ENCODE data around the gene CPLX1.

The CPLX1 gene

DNA sequence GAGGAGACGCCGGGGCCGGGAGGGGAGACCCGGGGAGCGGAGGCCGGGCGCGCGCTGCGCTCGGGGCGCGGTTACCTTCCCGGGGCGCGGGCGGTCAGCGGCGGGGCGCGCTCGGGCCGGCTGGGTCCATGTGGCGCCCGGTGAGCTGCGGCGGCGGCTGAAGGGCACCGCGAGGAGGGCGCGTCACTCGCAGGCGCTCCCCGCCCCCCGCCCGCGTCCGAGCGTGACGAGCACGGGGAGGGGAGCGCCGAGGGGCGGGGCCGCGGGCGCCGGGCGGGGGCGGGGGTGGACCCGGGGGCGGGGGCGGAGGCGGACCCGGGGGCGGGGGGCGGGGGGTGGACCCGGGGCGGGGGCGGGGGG lies at the start of gene CPLX1:
TSS of gene CPLX1 (minus strand) at position 159 of the 360 bp plus-strand sequence. CDS start 1,607 bp downstream, outside the sequence.
- no peak for DNase-seq

DNA sequence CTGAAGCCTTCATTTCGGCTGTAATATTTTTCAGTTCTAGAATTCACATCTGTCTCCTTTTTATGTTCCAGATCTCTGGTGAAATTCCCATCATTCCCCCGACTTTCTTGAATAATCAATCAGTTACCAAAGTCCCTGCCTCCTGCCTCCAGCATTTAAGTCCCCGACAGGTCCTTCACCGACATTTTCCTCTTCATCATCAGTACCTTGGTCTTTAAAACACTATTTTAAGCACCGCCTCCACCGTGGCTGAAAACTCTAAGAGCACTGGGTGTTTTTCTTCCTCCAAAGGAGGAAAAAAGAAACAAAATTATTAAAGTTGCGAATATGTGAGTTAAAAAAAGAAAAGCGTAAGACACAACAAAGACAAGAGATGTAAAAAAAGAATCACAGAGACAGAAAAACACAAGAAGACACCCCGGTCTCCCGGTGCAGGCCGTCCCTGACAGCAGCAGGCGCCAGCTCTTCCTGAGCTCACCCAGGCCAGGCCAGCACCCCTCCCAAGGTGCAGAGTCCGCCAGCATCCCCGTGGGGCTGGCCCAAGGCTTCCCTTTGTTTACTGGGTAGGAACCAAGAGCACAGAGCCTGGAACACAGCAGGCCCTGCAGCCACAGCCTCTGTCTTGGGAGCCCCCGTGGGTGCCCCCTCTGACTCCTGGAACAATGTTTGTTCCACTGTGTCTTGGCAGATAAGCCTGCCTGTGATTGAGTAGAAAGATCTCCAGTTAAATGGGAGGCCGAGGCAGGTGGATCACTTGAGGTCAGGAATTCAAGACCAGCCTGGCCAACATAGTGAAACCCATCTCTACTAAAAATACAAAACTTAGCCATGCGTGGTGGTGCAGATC lies 49.3 kb upstream of the CPLX1 start:
- no peak for DNase-seq

DNA sequence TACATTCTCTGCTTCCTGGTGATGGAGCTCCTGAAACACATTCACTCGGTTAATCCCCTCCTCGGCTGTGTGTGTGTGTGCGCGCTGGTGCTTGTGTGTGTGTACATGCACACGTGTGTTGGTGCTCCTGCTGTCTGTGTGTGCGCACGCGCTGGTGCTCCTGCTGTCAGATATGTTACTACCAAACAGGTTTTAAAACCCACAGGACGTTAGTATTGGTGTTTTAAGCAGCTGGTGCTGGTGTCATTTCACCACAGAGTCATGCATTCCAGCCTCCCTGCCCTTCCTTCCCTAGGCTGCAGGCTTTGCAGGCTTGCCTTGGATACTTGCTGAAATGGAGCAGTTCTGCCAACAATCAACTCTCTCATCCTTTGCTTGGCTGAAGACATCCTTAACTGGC lies 48.1 kb upstream of the CPLX1 start:
- DNase-seq: no peak

DNA sequence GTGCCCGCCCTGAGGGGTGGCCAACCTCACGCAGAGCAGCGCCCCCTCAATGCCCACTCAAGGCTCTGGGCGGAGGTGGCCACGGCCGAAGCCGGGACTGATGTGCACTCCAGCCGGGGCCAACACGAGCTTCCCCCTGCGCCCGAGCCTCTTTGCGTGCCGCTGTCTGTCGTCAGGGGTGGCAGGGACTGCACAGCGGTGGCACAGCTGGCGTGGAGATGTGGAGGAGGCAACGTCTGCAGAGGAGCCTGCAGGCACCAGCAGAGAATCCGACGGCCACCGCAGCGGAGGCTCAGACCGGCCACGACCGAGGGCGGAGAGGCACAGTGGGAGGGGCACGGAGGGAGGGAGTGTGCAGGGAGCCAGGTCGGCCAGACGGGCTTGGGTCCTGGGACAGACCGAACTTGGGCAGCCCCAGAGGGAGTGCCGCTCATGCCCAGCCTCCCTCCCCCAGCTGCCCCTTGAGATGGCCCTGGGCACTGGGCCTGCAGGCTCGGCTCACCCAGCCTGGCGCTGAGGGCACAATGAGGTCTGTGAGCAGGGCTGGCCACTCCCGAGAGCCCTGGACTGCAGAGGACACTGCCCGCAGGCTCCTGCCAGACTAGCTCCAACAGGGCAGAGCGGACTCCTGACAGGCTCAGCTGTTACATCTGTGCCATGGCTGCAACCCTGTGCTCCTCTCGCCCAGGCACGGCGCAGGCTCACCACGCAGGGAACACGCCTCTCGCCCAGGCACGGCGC lies 46.5 kb upstream of the CPLX1 start:
- no peak for DNase-seq

DNA sequence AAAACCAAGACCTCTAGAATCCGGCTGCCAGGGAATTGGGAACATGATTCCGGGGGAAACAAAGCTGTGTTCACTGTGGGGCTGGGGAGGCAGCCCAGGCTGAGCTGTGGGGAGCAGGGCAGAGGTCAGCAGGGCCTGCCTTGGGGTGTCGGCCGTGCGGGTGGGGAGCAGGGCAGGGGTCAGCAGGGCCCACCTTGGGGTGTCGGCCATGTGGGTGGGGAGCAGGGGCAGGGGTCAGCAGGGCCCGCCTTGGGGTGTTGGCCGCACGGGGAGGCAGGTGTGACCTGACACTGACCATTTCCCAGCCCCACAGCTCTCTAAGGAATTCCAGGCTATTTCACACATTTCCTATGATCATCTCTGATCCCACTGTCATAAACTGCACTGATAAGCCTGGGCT lies 45.6 kb upstream of the CPLX1 start:
- no peak for DNase-seq

DNA sequence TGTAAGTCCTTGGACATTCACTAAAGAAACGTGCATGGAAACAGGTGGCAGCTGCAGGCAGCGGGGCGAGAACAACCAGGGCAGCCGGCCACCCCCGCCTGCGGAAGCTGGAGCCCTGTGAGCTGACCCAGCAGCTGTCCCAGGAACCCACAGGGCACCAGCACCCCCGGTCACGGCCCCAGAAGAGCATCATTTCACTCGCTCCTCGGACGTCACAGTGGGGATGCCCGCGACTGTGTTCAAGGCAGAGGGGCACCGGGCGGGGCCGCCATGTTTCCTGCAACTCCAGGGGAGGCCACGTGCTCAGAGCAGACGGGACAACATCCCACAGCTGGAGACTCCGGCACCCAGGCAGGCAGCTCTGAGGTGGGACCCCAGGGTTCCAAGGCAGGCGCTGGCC lies 45.0 kb upstream of the CPLX1 start:
- no peak for DNase-seq

DNA sequence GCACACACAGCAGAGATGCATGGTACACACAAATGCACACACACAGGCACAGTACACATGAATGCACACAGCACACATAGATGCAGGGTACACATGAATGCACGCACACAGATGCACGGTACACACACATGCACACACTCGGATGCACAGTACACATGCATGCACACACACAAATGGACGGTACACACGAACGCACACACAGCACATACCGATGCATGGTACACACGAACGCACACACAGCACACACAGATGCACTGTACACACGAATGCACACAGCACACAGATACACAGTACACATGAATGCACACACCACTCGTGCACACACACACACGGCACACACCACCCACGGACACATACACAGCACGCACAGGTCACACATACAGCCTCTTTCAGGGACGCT lies 43.8 kb upstream of the CPLX1 start:
- DNase-seq: no peak

DNA sequence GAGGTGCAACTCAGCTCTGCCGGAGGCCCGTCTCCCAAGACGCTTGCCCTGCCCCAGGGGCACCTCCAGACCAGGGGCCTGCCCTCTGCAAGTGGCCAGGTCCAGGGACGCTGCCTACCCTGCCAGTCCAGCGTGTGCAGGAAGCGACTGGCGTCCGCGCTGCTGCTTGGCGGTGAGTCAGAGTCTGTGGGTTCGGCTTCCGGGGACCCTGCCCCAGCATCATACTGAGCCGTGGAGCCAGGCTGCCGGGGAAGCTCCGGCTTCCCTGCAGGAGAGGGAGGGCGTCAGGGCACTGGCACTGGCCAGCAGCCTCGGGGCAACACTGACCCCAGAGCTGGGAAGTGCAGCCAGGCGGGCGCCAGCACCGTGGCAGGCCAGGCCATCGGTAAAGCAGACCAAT lies 42.5 kb upstream of the CPLX1 start:
- DNase-seq: no peak

DNA sequence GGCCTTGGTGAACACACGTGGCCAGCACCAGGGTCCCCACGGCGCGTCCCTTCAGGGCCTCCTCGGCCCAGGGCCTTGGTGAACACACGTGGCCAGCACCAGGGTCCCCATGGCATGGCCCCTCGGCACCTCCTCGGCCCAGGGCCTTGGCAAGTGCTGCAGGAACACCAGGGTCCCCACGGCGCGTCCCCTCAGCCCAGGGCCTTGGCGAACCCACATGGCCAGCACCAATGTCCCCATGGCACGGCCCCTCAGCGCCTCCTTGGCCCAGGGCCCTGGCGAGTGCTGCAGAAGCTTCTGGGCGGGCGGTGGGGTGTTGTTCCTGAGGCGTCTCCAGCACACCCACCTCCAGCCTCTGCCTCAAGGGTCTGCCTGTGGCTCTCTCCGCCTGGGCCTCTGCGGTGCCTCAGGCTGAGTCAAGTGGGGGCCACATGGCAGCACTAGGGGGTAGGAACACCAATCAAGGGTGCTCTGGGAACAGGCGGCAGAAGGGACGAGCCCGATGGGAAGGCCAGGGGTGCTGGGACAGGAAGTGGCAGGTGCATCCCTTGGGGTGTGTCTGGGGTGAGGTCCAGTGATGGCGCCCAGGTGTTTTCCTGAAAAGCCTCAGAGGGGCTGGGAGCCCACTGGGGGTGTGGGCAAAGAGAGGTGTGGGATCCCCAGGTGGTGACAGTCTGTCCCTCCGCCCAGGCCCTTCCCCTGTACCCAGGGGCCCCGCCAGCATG lies 41.8 kb upstream of the CPLX1 start:
- no peak for DNase-seq

DNA sequence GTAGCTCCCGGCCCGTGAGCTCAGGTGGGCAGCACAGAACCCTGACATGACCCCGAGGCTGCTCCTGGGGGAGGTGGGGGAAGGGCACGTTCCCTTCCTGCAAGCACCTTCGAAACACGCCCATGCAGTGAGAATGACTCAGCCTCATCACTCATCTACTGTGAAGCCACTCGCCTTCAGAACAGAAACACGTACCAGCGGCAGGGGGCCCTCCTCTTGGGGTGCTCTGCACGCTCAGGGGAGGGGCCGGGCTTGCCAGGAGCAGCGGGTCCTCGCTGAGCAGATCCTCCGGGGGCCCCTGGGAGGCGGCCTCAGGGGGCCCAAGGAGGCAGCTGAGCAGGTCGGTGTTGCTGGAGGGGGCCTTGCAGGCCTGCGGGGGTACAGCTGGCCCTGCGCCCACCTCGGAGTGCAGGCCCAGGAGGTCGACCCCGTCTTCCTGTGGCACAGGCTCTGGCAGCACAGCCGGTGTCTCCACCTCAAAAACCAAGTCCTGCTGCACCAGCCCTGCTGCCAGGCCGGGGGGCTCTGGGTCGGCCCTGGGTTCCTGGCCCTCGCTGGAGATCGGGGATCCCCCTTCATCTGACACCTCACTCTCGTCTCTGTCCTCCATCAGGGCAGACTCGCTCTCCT lies 40.9 kb upstream of the CPLX1 start:
- DNase-seq: no peak

DNA sequence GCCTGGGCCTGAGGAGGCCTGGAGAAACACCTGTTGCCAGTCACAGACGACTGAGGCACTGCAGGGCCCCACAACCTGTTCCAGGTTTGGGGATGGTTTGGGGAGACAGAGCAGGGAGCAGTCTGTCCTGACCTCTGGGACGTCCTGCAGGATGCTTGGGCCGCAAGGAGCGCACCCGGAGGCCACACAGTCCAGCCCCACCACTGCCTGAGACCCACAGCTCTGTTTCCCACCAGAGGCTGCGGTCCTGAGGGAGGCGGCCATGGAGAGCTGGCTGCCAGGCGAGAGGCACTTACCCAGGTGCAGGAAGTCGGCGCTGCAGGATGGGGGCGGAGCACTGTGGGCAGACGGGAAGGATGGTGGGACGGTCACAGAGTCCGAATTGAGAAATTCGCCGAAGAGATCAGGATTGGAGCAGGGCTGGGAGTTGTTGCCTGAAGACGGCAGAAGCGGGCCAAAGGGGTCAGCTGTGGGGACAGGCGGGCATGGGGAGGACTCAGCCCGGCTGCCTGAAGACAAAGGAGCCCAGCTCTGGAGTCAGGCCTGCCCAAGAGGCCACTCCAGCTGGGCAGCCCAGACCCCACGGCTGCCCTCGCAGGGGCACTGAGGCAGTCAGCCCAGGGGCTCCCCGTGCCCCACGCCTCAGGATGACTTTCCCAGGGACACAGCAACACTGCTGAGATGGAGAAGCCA lies 40.3 kb upstream of the CPLX1 start:
- DNase-seq: no peak

DNA sequence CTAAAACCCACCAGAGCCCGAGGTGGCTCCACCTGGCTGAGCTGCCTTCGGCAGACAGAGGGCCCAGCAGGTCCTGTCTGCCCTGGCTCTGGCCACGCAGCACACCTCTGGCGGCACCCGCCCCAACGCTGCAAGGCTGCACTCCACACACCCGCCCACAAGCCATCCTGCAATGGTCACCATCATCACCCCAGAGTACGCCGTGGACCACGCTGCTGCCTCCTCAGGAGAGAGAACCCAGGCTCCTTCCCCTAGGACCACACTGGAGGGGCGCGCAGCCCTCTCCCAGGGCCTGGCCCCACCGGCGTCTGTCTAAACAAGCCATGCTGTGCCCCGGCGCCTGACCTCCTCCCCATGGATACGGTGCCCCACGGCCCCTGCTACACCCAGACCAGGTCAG lies 39.6 kb upstream of the CPLX1 start:
- no peak for DNase-seq

DNA sequence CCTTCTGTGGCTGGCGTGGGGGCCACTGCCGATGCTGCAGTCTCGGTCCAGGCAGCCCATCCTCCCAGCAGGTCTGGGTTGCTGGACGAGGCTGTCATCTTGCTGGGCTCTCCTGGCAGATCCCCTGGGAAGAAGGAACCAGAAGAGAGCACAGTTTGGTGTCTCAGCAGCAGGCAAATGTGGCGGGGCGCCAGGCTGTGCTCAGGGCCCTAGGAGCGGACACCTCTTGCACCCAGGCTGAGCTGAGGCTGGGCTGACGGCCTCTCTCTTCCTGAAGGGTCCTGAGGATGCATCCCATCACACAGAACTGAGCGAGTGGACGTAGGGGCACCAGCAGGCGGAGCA lies 39.2 kb upstream of the CPLX1 start:
- DNase-seq: no peak

DNA sequence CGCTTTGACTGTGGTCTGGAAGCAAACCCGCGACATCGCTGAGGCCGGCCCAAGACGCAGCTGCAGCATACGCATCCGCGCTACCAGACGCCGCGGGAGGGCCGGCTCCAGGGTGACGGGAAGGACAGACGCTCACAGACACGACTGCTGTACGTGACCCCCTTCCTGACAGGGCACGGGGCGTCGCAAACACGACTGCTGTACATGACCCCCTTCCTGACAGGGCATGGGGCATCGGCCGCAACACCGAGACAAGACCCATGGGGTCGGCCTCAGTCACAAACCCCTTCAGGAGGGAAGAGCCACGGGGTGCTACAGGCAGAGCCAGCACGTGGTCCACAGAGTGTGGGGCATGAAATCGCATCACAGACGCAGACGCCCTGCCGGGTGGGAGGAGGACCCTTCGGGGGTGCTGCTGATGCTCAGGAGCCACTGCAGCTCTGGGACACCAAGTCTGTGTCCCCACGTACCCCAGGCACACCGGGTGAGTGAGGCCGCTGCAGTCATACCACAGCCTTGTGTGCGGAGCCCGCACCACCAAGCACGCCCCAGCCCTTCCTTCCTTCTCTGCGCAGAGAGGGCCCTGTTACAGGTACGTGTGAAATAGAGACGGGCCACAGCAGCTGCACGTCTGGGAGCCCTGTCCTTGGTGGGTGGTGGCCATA lies 38.7 kb upstream of the CPLX1 start:
- no peak for DNase-seq

DNA sequence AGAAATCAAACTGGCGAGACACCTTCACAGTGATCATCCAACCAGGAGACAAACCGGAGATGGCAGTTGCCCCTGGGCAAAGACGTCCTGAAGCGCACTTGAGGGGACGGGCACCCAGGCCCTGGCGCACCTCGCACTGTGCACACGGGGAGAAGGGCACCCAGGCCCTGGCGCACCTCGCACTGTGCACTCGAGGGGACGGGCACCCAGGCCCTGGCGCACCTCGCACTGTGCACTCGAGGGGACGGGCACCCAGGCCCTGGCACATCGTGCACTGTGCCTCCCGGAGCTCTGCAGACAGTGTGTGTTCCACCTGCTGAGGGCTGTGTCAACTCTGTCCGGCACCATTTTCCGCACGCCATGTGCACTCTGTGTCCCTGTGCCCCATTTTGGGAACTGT lies 34.6 kb upstream of the CPLX1 start:
- no peak for DNase-seq

DNA sequence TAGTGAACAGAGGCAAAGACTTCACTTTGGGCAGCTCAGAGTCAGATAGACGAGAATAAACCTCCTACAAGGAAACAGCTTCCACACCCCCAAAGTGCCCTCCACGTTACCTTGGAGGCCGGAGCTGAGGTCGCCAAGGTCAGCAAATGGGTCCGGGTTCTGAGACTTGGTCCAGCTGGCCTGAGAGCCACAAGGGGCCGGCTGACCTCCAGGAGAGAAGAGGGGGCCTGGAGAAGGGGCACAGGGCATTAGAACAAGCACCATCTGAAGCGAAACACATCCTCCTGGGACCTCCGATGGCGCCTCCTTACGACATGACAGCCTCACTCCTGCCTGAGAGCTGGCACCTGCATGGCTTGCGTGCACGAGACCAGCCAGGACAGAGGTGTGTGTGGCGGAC lies 33.6 kb upstream of the CPLX1 start:
- DNase-seq: no peak

DNA sequence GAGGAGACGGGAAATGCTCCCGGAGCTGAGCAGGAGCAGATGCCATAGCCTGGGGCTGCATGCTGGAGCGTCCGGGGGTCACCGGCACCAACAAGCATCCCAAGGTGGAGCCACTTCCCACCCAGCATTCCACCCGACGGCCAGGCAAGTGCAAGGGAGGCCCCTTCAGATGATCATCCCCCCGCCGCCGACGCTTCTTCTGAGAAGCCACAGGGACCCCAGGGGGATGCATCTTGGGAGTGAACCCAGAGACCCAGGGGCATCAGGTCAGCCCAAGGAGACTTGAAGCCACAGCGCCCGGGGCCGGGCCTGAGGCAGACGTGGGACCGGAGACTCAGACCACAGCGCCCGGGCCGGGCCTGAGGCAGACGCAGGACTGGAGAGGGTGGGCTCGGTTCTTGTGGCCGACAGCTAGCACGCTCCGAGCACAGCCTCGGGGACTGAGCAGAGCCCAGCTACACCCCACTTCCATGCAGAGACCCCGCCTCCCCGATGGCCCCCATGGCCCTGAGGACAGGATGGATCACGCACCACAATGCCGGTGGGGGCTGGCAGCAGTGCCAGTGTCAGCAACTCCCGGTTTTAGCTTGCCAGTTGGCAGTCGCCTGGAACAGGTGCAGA lies 33.0 kb upstream of the CPLX1 start:
- DNase-seq: no peak

DNA sequence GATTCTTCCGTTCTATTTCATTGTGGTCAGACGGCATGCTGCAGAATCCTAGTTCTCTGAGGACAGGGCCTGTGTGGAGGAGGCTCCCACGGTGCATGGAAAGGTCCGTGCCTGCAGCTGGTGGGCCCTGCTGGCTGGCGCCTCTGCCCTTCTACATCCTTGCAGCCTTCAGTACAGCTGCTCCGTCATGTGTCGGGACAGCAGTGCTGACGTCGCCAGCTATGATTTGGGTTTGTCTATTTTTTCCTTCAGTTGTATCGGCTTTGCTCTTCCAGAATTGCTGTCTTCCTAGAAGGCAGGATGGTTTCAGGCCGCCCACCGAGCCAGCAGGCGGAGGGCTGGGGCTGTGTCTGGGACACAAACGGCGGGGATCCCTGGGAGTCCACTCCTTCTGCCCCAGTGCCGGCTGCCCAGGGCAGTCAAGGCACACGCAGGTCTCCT lies 32.1 kb upstream of the CPLX1 start:
- no peak for DNase-seq

DNA sequence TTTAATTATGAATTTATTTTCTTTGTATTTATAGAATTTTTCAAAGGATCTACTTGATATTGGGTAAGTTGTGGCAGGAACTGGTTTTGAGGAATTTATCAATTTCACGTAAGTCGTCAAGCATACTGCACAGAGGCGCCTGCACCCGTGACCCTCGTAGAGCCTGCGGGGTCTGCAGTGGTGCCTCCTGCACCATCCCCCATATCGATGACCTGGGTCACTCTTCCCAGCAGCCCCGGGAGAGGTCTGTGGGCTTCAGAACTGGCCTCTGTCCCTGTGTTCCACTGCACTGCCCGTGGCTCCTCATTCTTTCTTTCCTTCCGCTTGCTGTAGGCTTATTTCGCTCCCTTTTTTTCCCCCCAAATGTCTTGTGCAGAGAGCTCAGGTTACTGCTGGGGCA lies 31.5 kb upstream of the CPLX1 start:
- DNase-seq: no peak

DNA sequence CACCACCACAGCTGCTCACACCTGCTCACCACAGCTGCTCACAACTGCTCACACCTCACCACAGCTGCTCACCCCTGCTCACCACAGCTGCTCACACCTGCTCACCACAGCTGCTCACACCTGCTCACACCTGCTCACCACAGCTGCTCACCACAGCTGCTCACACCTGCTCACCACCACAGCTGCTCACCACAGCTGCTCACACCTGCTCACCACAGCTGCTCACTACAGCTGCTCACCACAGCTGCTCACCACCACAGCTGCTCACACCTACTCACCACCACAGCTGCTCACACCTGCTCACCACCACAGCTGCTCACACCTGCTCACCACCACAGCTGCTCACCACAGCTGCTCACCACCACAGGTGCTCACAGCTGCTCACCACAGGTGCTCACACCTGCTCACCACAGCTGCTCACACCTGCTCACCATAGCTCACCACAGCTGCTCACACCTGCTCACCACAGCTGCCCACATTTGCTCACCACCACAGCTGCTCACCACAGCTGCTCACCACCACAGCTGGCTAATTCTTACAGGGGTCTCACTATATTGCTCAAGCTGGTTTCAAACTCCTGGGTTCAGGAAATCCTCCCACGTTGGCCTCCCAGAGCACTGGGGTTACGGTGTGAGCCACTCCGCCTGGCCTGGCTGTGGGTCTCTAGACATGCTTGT lies 30.4 kb upstream of the CPLX1 start:
- DNase-seq: no peak

DNA sequence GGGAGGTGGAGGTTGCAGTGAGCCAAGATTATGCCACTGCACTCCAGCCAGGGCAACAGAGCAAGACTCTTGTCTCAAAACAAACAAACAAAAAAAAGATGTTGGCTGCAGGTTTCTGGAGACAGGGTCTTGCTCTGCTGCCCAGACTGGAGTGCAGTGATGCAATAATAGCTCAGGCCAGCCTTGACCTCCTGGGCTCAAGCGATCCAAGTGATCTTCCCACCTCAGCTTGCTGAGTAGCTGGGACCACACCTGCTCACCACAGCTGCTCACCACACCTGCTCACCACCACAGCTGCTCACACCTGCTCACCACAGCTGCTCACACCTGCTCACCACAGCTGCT lies 29.9 kb upstream of the CPLX1 start:
- no peak for DNase-seq

Measured in NCI-H526 treated with DMSO at 0.1 percent for 48 hours (cell line).